MV-4-11 (cell line): ENCODE results near the gene CSNK1G1.
A peak's percentile ranks its signal among the peaks of the same experiment; 100 is the strongest.
"Not testable (repeated sequence)": the region's sequence is repeated elsewhere in the genome, so short reads cannot be mapped to it uniquely, and the experiment has no call there.

ENCODE experiments used
- DNase-seq: peaks from one replicate; lab custom pipeline; 2025; lab: John Stamatoyannopoulos, UW

CSNK1G1 gene

GRCh38 chr15:64287953-64288352 lies 68.0 kb downstream of the CSNK1G1 start:
- DNase-seq: no peak

- no peak for DNase-seq
Measured at GRCh38 chr15:64286473-64286872, 69.5 kb downstream of the CSNK1G1 start.

GRCh38 chr15:64285871-64286270 lies 70.1 kb downstream of the CSNK1G1 start:
- no peak for DNase-seq

- DNase-seq: no peak
Measured at GRCh38 chr15:64285150-64285549, 70.8 kb downstream of the CSNK1G1 start.

- DNase-seq: peak; percentile 90
Measured at GRCh38 chr15:64284042-64284441, 71.9 kb downstream of the CSNK1G1 start.

GRCh38 chr15:64282701-64283100 lies 73.3 kb downstream of the CSNK1G1 start:
- no peak for DNase-seq

- DNase-seq: no peak
Measured at GRCh38 chr15:64279131-64279530, 76.8 kb downstream of the CSNK1G1 start.

- peak; percentile 16 for DNase-seq
Measured at GRCh38 chr15:64275934-64276333, 80.0 kb downstream of the CSNK1G1 start.

GRCh38 chr15:64274341-64274950 lies 81.5 kb downstream of the CSNK1G1 start:
- peak; percentile 37 for DNase-seq

GRCh38 chr15:64267331-64267973 lies 88.5 kb downstream of the CSNK1G1 start:
- no peak for DNase-seq

GRCh38 chr15:64265188-64265587 lies 90.8 kb downstream of the CSNK1G1 start:
- DNase-seq: not testable (repeated sequence)

GRCh38 chr15:64264502-64264901 lies 91.5 kb downstream of the CSNK1G1 start:
- no peak for DNase-seq

GRCh38 chr15:64263567-64263966 lies 92.4 kb downstream of the CSNK1G1 start:
- peak; percentile 68 for DNase-seq

- peak; percentile 6 for DNase-seq
Measured at GRCh38 chr15:64256051-64256450, 99.9 kb downstream of the CSNK1G1 start.

GRCh38 chr15:64251658-64252057 lies 104.3 kb downstream of the CSNK1G1 start:
- DNase-seq: no peak

- DNase-seq: no peak
Measured at GRCh38 chr15:64251121-64251520, 104.9 kb downstream of the CSNK1G1 start.

- no peak for DNase-seq
Measured at GRCh38 chr15:64249883-64250575, 105.9 kb downstream of the CSNK1G1 start.

- DNase-seq: no peak
Measured at GRCh38 chr15:64249406-64249805, 106.6 kb downstream of the CSNK1G1 start.

- DNase-seq: peak; percentile 55
Measured at GRCh38 chr15:64247906-64248541, 107.9 kb downstream of the CSNK1G1 start.

- DNase-seq: no peak
Measured at GRCh38 chr15:64247535-64247905, 108.5 kb downstream of the CSNK1G1 start.

- peak; percentile 93 for DNase-seq
Measured at GRCh38 chr15:64246364-64247189, 109.4 kb downstream of the CSNK1G1 start.

- no peak for DNase-seq
Measured at GRCh38 chr15:64245405-64245804, 110.6 kb downstream of the CSNK1G1 start.
